ENCODE data around the gene MMUT.
A peak's percentile ranks its signal among the peaks of the same experiment; 100 is the strongest.
"Not testable (repeated sequence)": the region's sequence is repeated elsewhere in the genome, so short reads cannot be mapped to it uniquely, and the experiment has no call there.

Gene MMUT

GRCh38 chr6:49416195-49416594, 46.9 kb downstream of the MMUT start:
- DNase-seq, result no peak

DNA sequence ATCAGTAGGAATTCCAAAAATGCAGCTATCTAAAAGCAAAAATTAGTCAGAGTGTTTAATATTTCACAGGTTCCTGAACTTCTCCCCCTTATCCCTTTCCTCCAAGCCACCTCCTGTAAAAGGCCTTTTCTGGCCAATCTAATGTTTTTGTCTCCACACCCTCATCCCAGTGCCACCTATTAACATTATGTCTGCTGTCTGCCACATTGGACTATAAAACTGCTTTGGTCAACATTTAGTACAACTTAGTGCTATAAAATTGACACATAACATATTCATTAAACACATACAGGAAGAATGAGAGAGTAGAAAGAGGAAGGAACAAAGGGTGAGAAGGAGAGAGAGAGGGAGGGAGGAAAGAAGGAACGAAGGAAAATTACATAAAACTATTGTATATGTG, 47.7 kb downstream of the MMUT start:
- DNase-seq, result no peak

DNA sequence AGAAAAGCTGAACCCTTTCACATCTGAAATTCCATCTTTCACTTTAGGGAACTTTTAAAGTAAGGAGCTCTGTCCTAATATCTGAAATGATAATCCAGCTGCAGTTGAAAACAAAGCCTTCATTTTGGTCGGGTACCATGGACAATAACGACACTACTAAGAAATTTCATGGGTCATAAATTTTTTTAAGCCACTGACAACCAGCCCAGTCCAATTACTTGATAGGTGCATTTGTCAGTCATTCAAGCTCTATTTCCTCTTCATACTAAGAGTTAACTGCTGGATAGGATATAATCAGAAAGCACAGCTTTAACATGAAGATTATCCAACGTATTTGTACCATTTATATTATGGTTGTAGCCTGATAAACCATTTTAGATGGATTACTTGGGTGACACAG, 52.5 kb downstream of the MMUT start:
- no peak for DNase-seq

- DNase-seq, result peak; percentile 77
These were observed 53.0 kb downstream of the MMUT start for GRCh38 chr6:49409951-49410542.

- DNase-seq, result no peak
These were observed 56.6 kb downstream of the MMUT start for GRCh38 chr6:49406250-49406970.

DNA sequence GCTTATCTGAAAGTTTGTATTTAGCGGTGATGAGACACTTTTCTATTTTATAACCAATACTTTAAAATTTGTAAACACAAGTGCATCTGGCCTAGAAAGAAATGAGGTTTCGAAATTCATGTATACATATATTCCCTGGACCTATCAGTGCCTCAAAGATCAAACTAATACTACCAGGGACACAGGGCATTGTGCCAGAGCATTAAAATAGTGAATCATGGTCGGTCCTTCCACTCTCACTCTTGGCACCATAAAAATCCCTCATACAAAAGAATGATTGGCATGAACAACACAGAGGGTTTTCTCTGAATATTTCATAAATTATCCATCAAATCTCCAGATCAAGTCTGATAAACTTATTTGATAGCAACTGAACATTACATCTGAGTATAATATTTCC, 62.0 kb downstream of the MMUT start:
- no peak for DNase-seq

- not testable (repeated sequence) for DNase-seq
These were observed 76.2 kb downstream of the MMUT start for GRCh38 chr6:49386667-49387508.

DNA sequence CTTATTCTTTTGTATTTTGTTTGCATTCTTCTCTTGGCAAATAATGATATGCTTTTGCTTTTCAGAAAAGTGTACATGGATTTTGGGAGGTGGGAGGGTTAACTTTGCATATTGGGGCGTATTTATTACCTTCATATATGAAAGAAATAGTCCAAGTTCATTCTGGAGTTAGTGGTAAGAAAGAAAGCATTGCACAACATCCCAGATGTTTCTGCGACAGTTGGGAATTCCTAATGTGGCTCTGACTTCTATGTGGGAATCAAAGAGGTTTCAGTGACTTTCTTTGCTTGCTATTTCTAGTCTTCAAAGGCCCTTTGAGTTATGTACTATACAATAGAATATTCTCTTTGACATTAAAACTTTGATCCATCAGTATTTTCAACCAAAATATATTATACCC, 78.1 kb downstream of the MMUT start:
- no peak for DNase-seq

Measured in activated CD4-positive, alpha-beta T cell treated with anti-CD3 and anti-CD28 coated beads for 48 hours (primary cell).